ENCODE results near the gene TUBB6. TPM values are rescaled to one million over a fixed set of nuclear protein-coding genes. Genes with fewer than 3 reads are reported as not detected.

The TUBB6 gene
- total and polyA plus RNA-seq, 2 of the 8 experiments (the other 6 are each of a cell fraction or from before 2014, with no cell fraction given): 126 to 223 TPM

GRCh38 chr18:12333506-12334290 is 25.7 kb downstream of the TUBB6 start (continued):
- TF ChIP-seq MAFK (IDR thresholded peaks at IDR 0.05; ENCODE audit: low read depth, low read length) (no peak), RXRA (IDR thresholded peaks at IDR 0.05; ENCODE audit: insufficient read depth, low read depth, low read length) (peak; percentile 93), USF2 (IDR thresholded peaks at IDR 0.05; ENCODE audit: low read length) (no peak), KDM4A (IDR thresholded peaks at IDR 0.05; ENCODE audit: low read depth, low read length, severe bottlenecking) (no peak), JUN (IDR thresholded peaks at IDR 0.05; ENCODE audit: low read depth, low read length) (no peak), GABPA (IDR thresholded peaks at IDR 0.05; ENCODE audit: borderline replicate concordance, insufficient read depth, low read length) (no peak), HDAC2 (IDR thresholded peaks at IDR 0.05; ENCODE audit: borderline replicate concordance in 1 of 2, low read depth in 2 of 2, low read length in 2 of 2) (0 out of 4 replicates have a peak, but pooled peaks of 1 of the 2 experiments have one; percentile 30), EGR1 (IDR thresholded peaks at IDR 0.05; ENCODE audit: borderline replicate concordance, low read depth, low read length) (no peak), SUZ12 (IDR thresholded peaks at IDR 0.05; ENCODE audit: low read length) (no peak), SP1 (IDR thresholded peaks at IDR 0.05; ENCODE audit: low read depth, low read length) (no peak), GTF2F1 (IDR thresholded peaks at IDR 0.05; ENCODE audit: borderline replicate concordance, low read depth, low read length) (no peak), POLR2AphosphoS5 (IDR thresholded peaks at IDR 0.05; ENCODE audit: low read depth, low read length) (peak; percentile 88), NRF1 (IDR thresholded peaks at IDR 0.05; ENCODE audit: low read depth, low read length) (no peak), CHD2 (IDR thresholded peaks at IDR 0.05; ENCODE audit: low read length) (no peak), TCF12 (IDR thresholded peaks at IDR 0.05; ENCODE audit: low read depth, low read length) (peak; percentile 95), YY1 (IDR thresholded peaks at IDR 0.05; ENCODE audit: low read depth, low read length) (no peak), MAX (IDR thresholded peaks at IDR 0.05) (no peak)

Data from H1 (cell line).